ENCODE measurements around the gene VEZT. TPM values are rescaled to one million over a fixed set of nuclear protein-coding genes. Genes with fewer than 3 reads are reported as not detected.
"Not testable (repeated sequence)": the region's sequence is repeated elsewhere in the genome, so short reads cannot be mapped to it uniquely, and the experiment has no call there.

The VEZT gene
- total RNA-seq, 1 experiment from 2014 or later = 77.4 TPM

- BruUV-seq (replicated peaks) = no TSS peak
Measured at GRCh38 chr12:95231190-95231589, 13.6 kb downstream of the VEZT start.

GRCh38 chr12:95234187-95234586 lies 16.6 kb downstream of the VEZT start:
- POLR2A ChIA-PET; H3K36me3 ChIP-seq (ENCODE audit: control insufficient read depth, insufficient read depth, low read length); CTCF ChIA-PET; BruUV-seq (replicated peaks); H3K27me3 ChIP-seq (replicated peaks; ENCODE audit: control insufficient read depth, insufficient read depth, low read length); H3K4me3 Mint-ChIP-seq (ENCODE audit: unreplicated experiment); H3K9me3 ChIP-seq; H3K27me3 Mint-ChIP-seq (ENCODE audit: insufficient read depth, unreplicated experiment); intact Hi-C loops (cut with micrococcal nuclease; ENCODE audit: unreplicated experiment); H3K9me3 Mint-ChIP-seq (ENCODE audit: unreplicated experiment); DNase-seq; H3K27ac Mint-ChIP-seq (ENCODE audit: unreplicated experiment); H3K4me3 ChIP-seq (ENCODE audit: low read depth, low read length): not testable (repeated sequence)
- Mint-ChIP-seq H3K36me3 (ENCODE audit: insufficient read depth, unreplicated experiment) (peaks cover 39% of the 10 kb centered on the region), H3K4me1 (ENCODE audit: low read depth, unreplicated experiment) (peaks cover 15% of the 10 kb centered on the region)
- peaks cover 24% of the 10 kb centered on the region for H3K4me1 ChIP-seq

More at GRCh38 chr12:95231190-95231589, 13.6 kb downstream of the VEZT start:
- Mint-ChIP-seq H3K4me3 (ENCODE audit: unreplicated experiment) (no peak overlapping the region), H3K27ac (ENCODE audit: unreplicated experiment) (no peak overlapping the region), H3K9me3 (ENCODE audit: unreplicated experiment) (no peaks in the 10 kb centered on the region), H3K27me3 (ENCODE audit: insufficient read depth, unreplicated experiment) (no peaks in the 10 kb centered on the region), H3K4me1 (ENCODE audit: low read depth, unreplicated experiment) (peaks cover 13% of the 10 kb centered on the region), H3K36me3 (ENCODE audit: insufficient read depth, unreplicated experiment) (peaks cover 22% of the 10 kb centered on the region)
- DNase-seq = no peak
- Histone ChIP-seq H3K36me3 (ENCODE audit: control insufficient read depth, insufficient read depth, low read length) (no peaks in the 10 kb centered on the region), H3K27me3 (replicated peaks; ENCODE audit: control insufficient read depth, insufficient read depth, low read length) (no peaks in the 10 kb centered on the region), H3K9me3 (no peaks in the 10 kb centered on the region), H3K4me1 (peaks cover 12% of the 10 kb centered on the region), H3K4me3 (ENCODE audit: low read depth, low read length) (no peak overlapping the region)
- ChIA-PET CTCF (no interaction called here), POLR2A (interaction anchor here (1.1 kb wide), 1 partner anchor 14 kb away, joined by 3 read pairs; the partner anchor contains the start of genes FGD6 and VEZT)
- intact Hi-C loops (cut with micrococcal nuclease; ENCODE audit: unreplicated experiment) = no loop called here
- TF ChIP-seq CTCF (IDR thresholded peaks at IDR 0.05; ENCODE audit: insufficient read depth in 1 of 2, low read depth in 1 of 2, low read length in 1 of 2, severe bottlenecking in 1 of 2, unreplicated experiment in 1 of 2) = no peak

GRCh38 chr12:95235621-95236020 lies 18.0 kb downstream of the VEZT start:
- H3K4me1 Mint-ChIP-seq (ENCODE audit: low read depth, unreplicated experiment) = peaks cover 20% of the 10 kb centered on the region
- H3K27ac Mint-ChIP-seq (ENCODE audit: unreplicated experiment) = peak overlapping the region; percentile 22
- H3K36me3 Mint-ChIP-seq (ENCODE audit: insufficient read depth, unreplicated experiment) = peaks cover 45% of the 10 kb centered on the region
- H3K9me3 Mint-ChIP-seq (ENCODE audit: unreplicated experiment); POLR2A ChIA-PET; CTCF ChIA-PET; H3K4me3 ChIP-seq (ENCODE audit: low read depth, low read length); H3K36me3 ChIP-seq (ENCODE audit: control insufficient read depth, insufficient read depth, low read length); DNase-seq; H3K9me3 ChIP-seq; H3K27me3 ChIP-seq (replicated peaks; ENCODE audit: control insufficient read depth, insufficient read depth, low read length); H3K27me3 Mint-ChIP-seq (ENCODE audit: insufficient read depth, unreplicated experiment); intact Hi-C loops (cut with micrococcal nuclease; ENCODE audit: unreplicated experiment); BruUV-seq (replicated peaks); H3K4me3 Mint-ChIP-seq (ENCODE audit: unreplicated experiment): not testable (repeated sequence)
- H3K4me1 ChIP-seq = peaks cover 30% of the 10 kb centered on the region

- H3K27me3 ChIP-seq (replicated peaks; ENCODE audit: control insufficient read depth, insufficient read depth, low read length) = no peaks in the 10 kb centered on the region
- Mint-ChIP-seq H3K27ac (ENCODE audit: unreplicated experiment) (no peak overlapping the region), H3K4me3 (ENCODE audit: unreplicated experiment) (no peak overlapping the region), H3K9me3 (ENCODE audit: unreplicated experiment) (no peaks in the 10 kb centered on the region), H3K4me1 (ENCODE audit: low read depth, unreplicated experiment) (peaks cover 11% of the 10 kb centered on the region), H3K27me3 (ENCODE audit: insufficient read depth, unreplicated experiment) (no peaks in the 10 kb centered on the region), H3K36me3 (ENCODE audit: insufficient read depth, unreplicated experiment) (peaks cover 46% of the 10 kb centered on the region)
- H3K4me3 ChIP-seq (ENCODE audit: low read depth, low read length) = no peak overlapping the region
- ChIA-PET CTCF (no interaction called here), POLR2A (no interaction called here)
- H3K4me1 ChIP-seq = peaks cover 21% of the 10 kb centered on the region
- no peaks in the 10 kb centered on the region for H3K36me3 ChIP-seq (ENCODE audit: control insufficient read depth, insufficient read depth, low read length)
- H3K9me3 ChIP-seq = no peaks in the 10 kb centered on the region
- intact Hi-C loops (cut with micrococcal nuclease; ENCODE audit: unreplicated experiment) = no loop called here
- BruUV-seq (replicated peaks) = no TSS peak
- DNase-seq = no peak
- TF ChIP-seq CTCF (IDR thresholded peaks at IDR 0.05; ENCODE audit: insufficient read depth in 1 of 2, low read depth in 1 of 2, low read length in 1 of 2, severe bottlenecking in 1 of 2, unreplicated experiment in 1 of 2) = no peak
Measured at GRCh38 chr12:95237315-95237714, 19.7 kb downstream of the VEZT start.
